Sigmoid colon (tissue), 4 donors: ENCODE measurements around the gene TTC27.

ENCODE experiments used
- CTCF ChIP-seq, 4 experiments: fragments of 450-650 bp in 3 of 4; fragments of 200-600 bp in 1 of 4; IDR thresholded peaks; one replicate each; pipeline ENCODE4 v1.5.1; 2016 to 2019; ENCODE audit warnings: antibody characterized with exemption in 4 of 4, mild to moderate bottlenecking in 3 of 4, moderate library complexity in 2 of 4
- EP300 ChIP-seq, 4 donors: sonication (generic); formaldehyde crosslinking; IDR thresholded peaks; one replicate each; pipeline ENCODE4 v1.6.1; 2017; ENCODE audit warnings: antibody characterized with exemption in 4 of 4
- POLR2A ChIP-seq, 2 donors: fragments of 450-650 bp; IDR thresholded peaks; one replicate each; pipeline ENCODE4 v1.6.1; 2016; ENCODE audit warnings: antibody characterized with exemption in 2 of 2, mild to moderate bottlenecking in 2 of 2, moderate library complexity in 2 of 2
- POLR2AphosphoS5 ChIP-seq, 4 donors: sonication (generic); formaldehyde crosslinking; IDR thresholded peaks; one replicate each; pipeline ENCODE4 v1.6.1; 2017; ENCODE audit warnings: antibody characterized with exemption in 4 of 4

GRCh38 chr2:32633040-32633439 lies 5.2 kb downstream of the TTC27 start:
- no peak for TF ChIP-seq CTCF (IDR thresholded peaks at IDR 0.05)
- TF ChIP-seq POLR2A (IDR thresholded peaks at IDR 0.05), result no peak
- no peak for TF ChIP-seq POLR2AphosphoS5 (IDR thresholded peaks at IDR 0.05)
- TF ChIP-seq EP300 (IDR thresholded peaks at IDR 0.05), result no peak
